Gastroesophageal sphincter (tissue), 3 donors: ENCODE results near the gene HDLBP.
A peak's percentile ranks its signal among the peaks of the same experiment; 100 is the strongest.

ENCODE experiments used
- CTCF ChIP-seq, 4 experiments: fragments of 200-600 bp in 2 of 4; fragments of 450-650 bp in 2 of 4; sonication (generic) in 1 of 4; IDR thresholded peaks; one replicate each; pipeline ENCODE4 v1.5.1; 2017 to 2019; ENCODE audit warnings: antibody characterized with exemption in 4 of 4, mild to moderate bottlenecking in 2 of 4, moderate library complexity in 2 of 4
- EP300 ChIP-seq: sonication (generic); formaldehyde crosslinking; IDR thresholded peaks from one replicate; pipeline ENCODE4 v1.6.1; 2017; ENCODE audit warnings: antibody characterized with exemption, mild to moderate bottlenecking
- POLR2A ChIP-seq, 2 donors: fragments of 450-650 bp; IDR thresholded peaks; one replicate each; pipeline ENCODE4 v1.6.1; 2017; ENCODE audit warnings: antibody characterized with exemption in 2 of 2, mild to moderate bottlenecking in 2 of 2, moderate library complexity in 1 of 2
- POLR2AphosphoS5 ChIP-seq: sonication (generic); formaldehyde crosslinking; IDR thresholded peaks from one replicate; pipeline ENCODE4 v1.6.1; 2017; ENCODE audit warnings: antibody characterized with exemption

GRCh38 chr2:241272303-241273209 is 42.9 kb downstream of the HDLBP start:
- no peak for TF ChIP-seq CTCF (IDR thresholded peaks at IDR 0.05)
- TF ChIP-seq POLR2AphosphoS5: peak; percentile 32
- TF ChIP-seq POLR2A (IDR thresholded peaks at IDR 0.05): peak in 1 of 2 donors; percentile 48
- no peak for TF ChIP-seq EP300
